ENCODE results near the gene TMEM80. TPM values are rescaled to one million over a fixed set of nuclear protein-coding genes. Genes with fewer than 3 reads are reported as not detected.

The TMEM80 gene
- total RNA-seq, 1 donor from 2014 or later, result 22.9 TPM

DNA sequence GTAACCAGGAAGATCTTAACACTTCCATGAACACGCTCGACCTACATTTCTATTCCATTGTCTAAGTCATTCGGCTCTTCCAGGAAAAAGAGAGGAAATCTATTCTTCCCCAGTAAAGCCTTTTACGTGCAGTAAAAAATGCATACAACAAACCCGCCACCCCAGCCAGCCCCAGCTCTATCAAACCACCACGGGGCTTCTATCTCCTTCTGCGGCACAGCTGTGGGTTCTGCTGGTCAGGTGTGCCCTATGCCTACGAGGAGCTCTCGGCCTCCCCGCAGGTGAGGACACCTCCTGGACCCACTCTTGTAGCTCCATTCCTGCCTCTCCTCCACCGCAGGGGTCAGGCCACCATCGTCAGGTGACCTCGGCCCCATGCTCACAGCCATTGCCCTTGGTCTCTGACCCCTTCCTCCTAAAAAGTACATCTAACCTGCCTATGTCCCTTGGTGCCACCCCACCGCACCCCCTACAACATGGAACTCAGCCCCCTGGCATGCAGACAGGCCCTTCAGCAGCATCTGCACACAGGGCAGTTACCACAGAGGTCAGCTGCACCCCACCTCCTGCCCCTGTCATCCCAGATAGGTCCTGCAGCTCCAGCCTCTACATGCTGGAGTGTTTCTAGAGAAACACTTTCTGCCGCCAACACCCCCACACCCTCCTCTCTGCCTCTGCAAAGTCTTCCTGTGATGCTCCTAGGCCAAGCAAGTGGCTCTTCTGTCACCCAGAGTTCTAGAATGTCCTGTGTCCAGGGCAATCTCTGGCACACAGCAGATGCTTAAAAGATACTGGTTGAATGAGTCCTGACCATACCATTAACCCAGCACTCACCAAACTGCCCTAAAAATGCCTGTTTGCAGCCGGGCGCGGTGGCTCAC is 3.7 kb upstream of the TMEM80 start:
- Mint-ChIP-seq H3K9me3 (ENCODE audit: unreplicated experiment) (no peaks in the 10 kb centered on the region), H3K4me3 (ENCODE audit: unreplicated experiment) (peak overlapping the region; percentile 81), H3K36me3 (ENCODE audit: low read depth, unreplicated experiment) (peaks cover 35% of the 10 kb centered on the region), H3K27ac (ENCODE audit: unreplicated experiment) (peak overlapping the region; percentile 68), H3K4me1 (ENCODE audit: unreplicated experiment) (peaks cover 45% of the 10 kb centered on the region), H3K27me3 (ENCODE audit: unreplicated experiment) (peaks cover 15% of the 10 kb centered on the region)
- DNase-seq (ENCODE audit: low spot score), result no peak
- no peak for TF ChIP-seq CTCF (IDR thresholded peaks at IDR 0.05; ENCODE audit: unreplicated experiment)

DNA sequence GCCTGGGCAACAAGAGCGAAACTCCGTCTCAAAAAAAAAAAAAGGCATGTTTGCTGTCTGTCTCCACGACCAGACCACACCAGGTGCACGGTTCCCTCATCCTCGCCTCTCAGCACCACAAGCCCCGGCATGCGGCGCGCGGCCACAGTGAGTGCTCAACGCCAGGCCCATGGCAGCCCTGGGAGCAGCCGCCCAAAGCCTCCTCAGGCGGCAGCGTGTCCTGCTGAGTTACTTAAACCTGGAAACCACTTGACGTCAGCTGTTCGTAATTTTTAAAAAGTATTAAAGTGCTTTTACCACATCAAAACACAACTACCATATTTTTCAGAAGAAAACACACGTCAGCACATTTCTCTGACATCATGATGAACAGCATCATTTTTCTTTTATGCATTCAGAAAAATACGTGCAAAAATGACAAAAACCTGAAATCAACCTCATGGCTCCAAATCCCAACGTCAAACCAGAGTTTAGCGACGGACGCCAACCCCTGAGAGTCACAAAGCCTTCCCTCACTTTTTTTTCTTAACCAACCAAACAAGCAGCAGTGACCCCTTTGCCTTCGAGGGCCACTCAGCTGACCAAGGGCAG is 2.7 kb upstream of the TMEM80 start:
- peaks cover 25% of the 10 kb centered on the region for H3K36me3 Mint-ChIP-seq (ENCODE audit: low read depth, unreplicated experiment)
- no peak for TF ChIP-seq CTCF (IDR thresholded peaks at IDR 0.05; ENCODE audit: unreplicated experiment)
- peaks cover 55% of the 10 kb centered on the region for H3K4me1 Mint-ChIP-seq (ENCODE audit: unreplicated experiment)
- H3K27ac Mint-ChIP-seq (ENCODE audit: unreplicated experiment), result peak overlapping the region; percentile 81
- DNase-seq (ENCODE audit: low spot score), result no peak
- H3K27me3 Mint-ChIP-seq (ENCODE audit: unreplicated experiment), result peaks cover 15% of the 10 kb centered on the region
- H3K4me3 Mint-ChIP-seq (ENCODE audit: unreplicated experiment), result peak overlapping the region; percentile 89
- H3K9me3 Mint-ChIP-seq (ENCODE audit: unreplicated experiment), result no peaks in the 10 kb centered on the region

GRCh38 chr11:693415-693831 is 2.2 kb upstream of the TMEM80 start:
- no peak for DNase-seq (ENCODE audit: low spot score)
- H3K4me3 Mint-ChIP-seq (ENCODE audit: unreplicated experiment), result peak overlapping the region; percentile 89

GRCh38 chr11:693887-694562 is 1.6 kb upstream of the TMEM80 start:
- peaks cover 60% of the 10 kb centered on the region for H3K4me1 Mint-ChIP-seq (ENCODE audit: unreplicated experiment)
- TF ChIP-seq CTCF (IDR thresholded peaks at IDR 0.05; ENCODE audit: unreplicated experiment), result no peak
- peaks cover 20% of the 10 kb centered on the region for H3K36me3 Mint-ChIP-seq (ENCODE audit: low read depth, unreplicated experiment)
- peak overlapping the region; percentile 89 for H3K4me3 Mint-ChIP-seq (ENCODE audit: unreplicated experiment)
- no peaks in the 10 kb centered on the region for H3K9me3 Mint-ChIP-seq (ENCODE audit: unreplicated experiment)
- no peak for DNase-seq (ENCODE audit: low spot score)
- H3K27me3 Mint-ChIP-seq (ENCODE audit: unreplicated experiment), result peaks cover 15% of the 10 kb centered on the region
- H3K27ac Mint-ChIP-seq (ENCODE audit: unreplicated experiment), result peak overlapping the region; percentile 81

More at GRCh38 chr11:693415-693831, 2.2 kb upstream of the TMEM80 start:
- H3K27ac Mint-ChIP-seq (ENCODE audit: unreplicated experiment), result peak overlapping the region; percentile 81
- H3K9me3 Mint-ChIP-seq (ENCODE audit: unreplicated experiment), result no peaks in the 10 kb centered on the region
- no peak for TF ChIP-seq CTCF (IDR thresholded peaks at IDR 0.05; ENCODE audit: unreplicated experiment)
- H3K4me1 Mint-ChIP-seq (ENCODE audit: unreplicated experiment), result peaks cover 60% of the 10 kb centered on the region
- H3K27me3 Mint-ChIP-seq (ENCODE audit: unreplicated experiment), result peaks cover 15% of the 10 kb centered on the region
- peaks cover 20% of the 10 kb centered on the region for H3K36me3 Mint-ChIP-seq (ENCODE audit: low read depth, unreplicated experiment)

Measured in endothelial cell (in vitro differentiated cells).